ENCODE measurements around the gene SORCS3. TPM values are rescaled to one million over a fixed set of nuclear protein-coding genes. Genes with fewer than 3 reads are reported as not detected.

SORCS3 gene
- total and polyA plus RNA-seq, 2 donors (not counting 1 experiment from before 2014, with no cell fraction given): not detected

- ATAC-seq (ENCODE audit: low read depth): no peak
- no peaks in the 10 kb centered on the region for H4K20me1 ChIP-seq (ENCODE audit: control insufficient read depth, insufficient read depth, low read length, poor library complexity, severe bottlenecking)
- H3K4me1 Mint-ChIP-seq: no peaks in the 10 kb centered on the region
Measured at GRCh38 chr10:105253515-105254212, 612.6 kb downstream of the SORCS3 start.

More at GRCh38 chr10:105253515-105254212, 612.6 kb downstream of the SORCS3 start:
- ChIA-PET CTCF (no interaction called here), POLR2A (no interaction called here)
- Histone ChIP-seq H3K36me3 (replicated peaks in 1 of 2; ENCODE audit: control extremely low read depth in 1 of 2, control insufficient read depth in 1 of 2, extremely low read depth in 1 of 2, insufficient read depth in 2 of 2, low read length in 1 of 2) (no peaks in the 10 kb centered on the region), H3K4me1 (ENCODE audit: control insufficient read depth in 2 of 2, insufficient read depth in 2 of 2, low read length in 2 of 2) (no peaks in the 10 kb centered on the region), H3K9ac (ENCODE audit: low read length) (no peak overlapping the region), H3K79me2 (ENCODE audit: control insufficient read depth, insufficient read depth, low read length) (no peaks in the 10 kb centered on the region), H3K4me3 (ENCODE audit: control extremely low read depth in 1 of 5, extremely low read depth in 1 of 5, insufficient read depth in 1 of 5, low read depth in 2 of 5, low read length in 4 of 5) (no peak overlapping the region), H2AFZ (ENCODE audit: insufficient read depth, low read depth, low read length, poor library complexity, severe bottlenecking) (no peak overlapping the region), H3K27ac (ENCODE audit: low read length in 2 of 2) (no peak overlapping the region), H3K27me3 (replicated peaks in 1 of 4; ENCODE audit: control extremely low read depth in 1 of 4, control insufficient read depth in 3 of 4, insufficient read depth in 4 of 4, low read length in 3 of 4) (no peaks in the 10 kb centered on the region), H3K9me3 (ENCODE audit: control extremely low read depth in 1 of 3, control insufficient read depth in 2 of 3, insufficient read depth in 1 of 3, low read length in 2 of 3) (no peaks in the 10 kb centered on the region), H3K4me2 (replicated peaks; ENCODE audit: low read depth, low read length, poor library complexity, severe bottlenecking) (no peak overlapping the region)
- 80% methylated on average over 1 of the region's 8 CpGs for WGBS (ENCODE audit: insufficient coverage)
- DNase-seq: no peak
- H3K27ac Mint-ChIP-seq: no peak overlapping the region
- intact Hi-C loops (cut with micrococcal nuclease): no loop called here
- no peaks in the 10 kb centered on the region for H3K27me3 Mint-ChIP-seq
- H3K9me3 Mint-ChIP-seq (ENCODE audit: insufficient read depth): peaks cover 4% of the 10 kb centered on the region
- no peak for TF ChIP-seq EZH2 (IDR thresholded peaks at IDR 0.05; ENCODE audit: borderline replicate concordance, insufficient read depth, low read depth, low read length, poor library complexity, severe bottlenecking)
- TF ChIP-seq CTCF (IDR thresholded peaks at IDR 0.05): no peak
- H3K4me3 Mint-ChIP-seq: no peak overlapping the region

Data from B cell (primary cell).